ENCODE measurements around the gene ITGA1.

Gene ITGA1

GRCh38 chr5:52977264-52977897 is 189.7 kb downstream of the ITGA1 start:
- no peak for ATAC-seq
- TF ChIP-seq ZFP30 (CRISPR knock-in tag; IDR thresholded peaks at IDR 0.05), result no peak
- TF ChIP-seq BACH2 (CRISPR knock-in tag; IDR thresholded peaks at IDR 0.05; ENCODE audit: borderline replicate concordance), result no peak
- TF ChIP-seq RARB (CRISPR knock-in tag; IDR thresholded peaks at IDR 0.05), result no peak
- no peak for TF ChIP-seq GLIS3 (CRISPR knock-in tag; IDR thresholded peaks at IDR 0.05)
- TF ChIP-seq ESRRG (CRISPR knock-in tag; IDR thresholded peaks at IDR 0.05), result no peak

GRCh38 chr5:52981507-52981906 is 193.8 kb downstream of the ITGA1 start:
- TF ChIP-seq RARB (CRISPR knock-in tag; IDR thresholded peaks at IDR 0.05) (no peak), ZNF70 (CRISPR knock-in tag; IDR thresholded peaks at IDR 0.05) (no peak), SNAI2 (CRISPR knock-in tag; IDR thresholded peaks at IDR 0.05) (no peak), PPARA (CRISPR knock-in tag; IDR thresholded peaks at IDR 0.05; ENCODE audit: borderline replicate concordance) (no peak), ZFP30 (CRISPR knock-in tag; IDR thresholded peaks at IDR 0.05) (no peak), ZC3H10 (CRISPR knock-in tag; IDR thresholded peaks at IDR 0.05) (no peak), TCF4 (CRISPR knock-in tag; IDR thresholded peaks at IDR 0.05; ENCODE audit: borderline replicate concordance) (no peak), ZNF565 (CRISPR knock-in tag; conservative IDR thresholded peaks at IDR 0.05; ENCODE audit: low read depth) (no peak), ZNF8 (CRISPR knock-in tag; IDR thresholded peaks at IDR 0.05) (no peak), ISL1 (CRISPR knock-in tag; IDR thresholded peaks at IDR 0.05) (no peak), ZFP3 (CRISPR knock-in tag; IDR thresholded peaks at IDR 0.05) (no peak), CSDC2 (CRISPR knock-in tag; IDR thresholded peaks at IDR 0.05) (no peak), TOX (CRISPR knock-in tag; IDR thresholded peaks at IDR 0.05; ENCODE audit: borderline replicate concordance) (no peak)
- TF ChIP-seq, protein P1, sequence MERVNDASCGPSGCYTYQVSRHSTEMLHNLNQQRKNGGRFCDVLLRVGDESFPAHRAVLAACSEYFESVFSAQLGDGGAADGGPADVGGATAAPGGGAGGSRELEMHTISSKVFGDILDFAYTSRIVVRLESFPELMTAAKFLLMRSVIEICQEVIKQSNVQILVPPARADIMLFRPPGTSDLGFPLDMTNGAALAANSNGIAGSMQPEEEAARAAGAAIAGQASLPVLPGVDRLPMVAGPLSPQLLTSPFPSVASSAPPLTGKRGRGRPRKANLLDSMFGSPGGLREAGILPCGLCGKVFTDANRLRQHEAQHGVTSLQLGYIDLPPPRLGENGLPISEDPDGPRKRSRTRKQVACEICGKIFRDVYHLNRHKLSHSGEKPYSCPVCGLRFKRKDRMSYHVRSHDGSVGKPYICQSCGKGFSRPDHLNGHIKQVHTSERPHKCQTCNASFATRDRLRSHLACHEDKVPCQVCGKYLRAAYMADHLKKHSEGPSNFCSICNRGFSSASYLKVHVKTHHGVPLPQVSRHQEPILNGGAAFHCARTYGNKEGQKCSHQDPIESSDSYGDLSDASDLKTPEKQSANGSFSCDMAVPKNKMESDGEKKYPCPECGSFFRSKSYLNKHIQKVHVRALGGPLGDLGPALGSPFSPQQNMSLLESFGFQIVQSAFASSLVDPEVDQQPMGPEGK (CRISPR knock-in tag; IDR thresholded peaks at IDR 0.05; ENCODE audit: borderline replicate concordance), result no peak
- TF ChIP-seq, protein P2, sequence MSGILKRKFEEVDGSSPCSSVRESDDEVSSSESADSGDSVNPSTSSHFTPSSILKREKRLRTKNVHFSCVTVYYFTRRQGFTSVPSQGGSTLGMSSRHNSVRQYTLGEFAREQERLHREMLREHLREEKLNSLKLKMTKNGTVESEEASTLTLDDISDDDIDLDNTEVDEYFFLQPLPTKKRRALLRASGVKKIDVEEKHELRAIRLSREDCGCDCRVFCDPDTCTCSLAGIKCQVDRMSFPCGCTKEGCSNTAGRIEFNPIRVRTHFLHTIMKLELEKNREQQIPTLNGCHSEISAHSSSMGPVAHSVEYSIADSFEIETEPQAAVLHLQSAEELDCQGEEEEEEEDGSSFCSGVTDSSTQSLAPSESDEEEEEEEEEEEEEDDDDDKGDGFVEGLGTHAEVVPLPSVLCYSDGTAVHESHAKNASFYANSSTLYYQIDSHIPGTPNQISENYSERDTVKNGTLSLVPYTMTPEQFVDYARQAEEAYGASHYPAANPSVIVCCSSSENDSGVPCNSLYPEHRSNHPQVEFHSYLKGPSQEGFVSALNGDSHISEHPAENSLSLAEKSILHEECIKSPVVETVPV (CRISPR knock-in tag; IDR thresholded peaks at IDR 0.05), result no peak
- ATAC-seq, result no peak

GRCh38 chr5:52983731-52984636 is 196.3 kb downstream of the ITGA1 start:
- no peak for ATAC-seq
- TF ChIP-seq CSDC2 (CRISPR knock-in tag; IDR thresholded peaks at IDR 0.05) (no peak), SNAI2 (CRISPR knock-in tag; IDR thresholded peaks at IDR 0.05) (no peak), ZNF565 (CRISPR knock-in tag; conservative IDR thresholded peaks at IDR 0.05; ENCODE audit: low read depth) (no peak), ZNF70 (CRISPR knock-in tag; IDR thresholded peaks at IDR 0.05) (no peak), ZC3H10 (CRISPR knock-in tag; IDR thresholded peaks at IDR 0.05) (no peak), TCF4 (CRISPR knock-in tag; IDR thresholded peaks at IDR 0.05; ENCODE audit: borderline replicate concordance) (no peak), ZFP3 (CRISPR knock-in tag; IDR thresholded peaks at IDR 0.05) (no peak), PPARA (CRISPR knock-in tag; IDR thresholded peaks at IDR 0.05; ENCODE audit: borderline replicate concordance) (no peak), GLIS3 (CRISPR knock-in tag; IDR thresholded peaks at IDR 0.05) (no peak), ESRRG (CRISPR knock-in tag; IDR thresholded peaks at IDR 0.05) (no peak), TSHZ2 (CRISPR knock-in tag; IDR thresholded peaks at IDR 0.05) (no peak), TOX (CRISPR knock-in tag; IDR thresholded peaks at IDR 0.05; ENCODE audit: borderline replicate concordance) (no peak), BACH2 (CRISPR knock-in tag; IDR thresholded peaks at IDR 0.05; ENCODE audit: borderline replicate concordance) (no peak), ARNTL (CRISPR knock-in tag; IDR thresholded peaks at IDR 0.05; ENCODE audit: borderline replicate concordance, low read depth) (no peak), ZFP30 (CRISPR knock-in tag; IDR thresholded peaks at IDR 0.05) (no peak)
- TF ChIP-seq, protein P2 (CRISPR knock-in tag; IDR thresholded peaks at IDR 0.05), result no peak
- TF ChIP-seq, protein P3, sequence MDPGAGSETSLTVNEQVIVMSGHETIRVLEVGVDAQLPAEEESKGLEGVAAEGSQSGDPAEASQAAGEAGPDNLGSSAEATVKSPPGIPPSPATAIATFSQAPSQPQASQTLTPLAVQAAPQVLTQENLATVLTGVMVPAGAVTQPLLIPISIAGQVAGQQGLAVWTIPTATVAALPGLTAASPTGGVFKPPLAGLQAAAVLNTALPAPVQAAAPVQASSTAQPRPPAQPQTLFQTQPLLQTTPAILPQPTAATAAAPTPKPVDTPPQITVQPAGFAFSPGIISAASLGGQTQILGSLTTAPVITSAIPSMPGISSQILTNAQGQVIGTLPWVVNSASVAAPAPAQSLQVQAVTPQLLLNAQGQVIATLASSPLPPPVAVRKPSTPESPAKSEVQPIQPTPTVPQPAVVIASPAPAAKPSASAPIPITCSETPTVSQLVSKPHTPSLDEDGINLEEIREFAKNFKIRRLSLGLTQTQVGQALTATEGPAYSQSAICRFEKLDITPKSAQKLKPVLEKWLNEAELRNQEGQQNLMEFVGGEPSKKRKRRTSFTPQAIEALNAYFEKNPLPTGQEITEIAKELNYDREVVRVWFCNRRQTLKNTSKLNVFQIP (CRISPR knock-in tag; IDR thresholded peaks at IDR 0.05; ENCODE audit: borderline replicate concordance, low read depth), result no peak
- TF ChIP-seq, protein P1 (CRISPR knock-in tag; IDR thresholded peaks at IDR 0.05; ENCODE audit: borderline replicate concordance), result no peak

All from SK-N-SH treated with all-trans-retinoic acid at 6 μM for 48 hours (cell line).